Adrenal gland (tissue), 19 donors: Measurements from ENCODE around the gene MBNL3. TPM values are rescaled to one million over a fixed set of nuclear protein-coding genes. Genes with fewer than 3 reads are reported as not detected.

ENCODE experiments used
- DNase-seq, 7 donors: peaks; one replicate each; pipeline ENCODE4 v3.0.0-alpha.2; 2019 to 2020
- H3K27ac ChIP-seq, 5 donors: fragments of 200-600 bp; sonication (generic) in 4 of 5; 1 replicate in 3 of 5; 2 replicates in 2 of 5; pipeline versions ENCODE4 v1.5.1 to v1.8.0; 2016 to 2020; ENCODE audit warnings: mild to moderate bottlenecking in 1 of 5
- H3K27me3 ChIP-seq: fragments of 200-600 bp; 2 replicates; pipeline ENCODE4 v1.8.0; 2021
- H3K36me3 ChIP-seq, 2 donors: fragments of 200-600 bp; replicated peaks in 1 of 2; 1 replicate in 1 of 2; 2 replicates in 1 of 2; pipeline versions ENCODE4 v1.5.1 to v1.8.0; 2018 to 2022
- H3K4me1 ChIP-seq, 2 donors: fragments of 200-600 bp; replicated peaks in 1 of 2; 1 replicate in 1 of 2; 2 replicates in 1 of 2; pipeline versions ENCODE4 v1.5.1 to v1.8.0; 2018 to 2021
- H3K4me3 ChIP-seq, 4 donors: fragments of 200-600 bp; sonication (generic) in 3 of 4; one replicate each; pipeline ENCODE4 v1.5.1; 2016 to 2018
- H3K9me3 ChIP-seq, 3 donors: fragments of 200-600 bp; sonication (generic) in 1 of 3; replicated peaks in 1 of 3; 1 replicate in 2 of 3; 2 replicates in 1 of 3; pipeline versions ENCODE4 v1.5.1 to v1.8.0; 2016 to 2021
- CTCF ChIP-seq, 6 experiments: fragments of 450-650 bp in 4 of 6; fragments of 200-600 bp in 2 of 6; sonication (generic) in 1 of 6; IDR thresholded peaks; 1 replicate in 5 of 6; 2 replicates in 1 of 6; pipeline versions ENCODE4 v1.5.1 to v1.8.0; 2016 to 2021; ENCODE audit warnings: antibody characterized with exemption in 6 of 6, mild to moderate bottlenecking in 2 of 6, moderate library complexity in 1 of 6
- POLR2A ChIP-seq, 2 donors: fragments of 450-650 bp; IDR thresholded peaks; one replicate each; pipeline ENCODE4 v1.6.1; 2017; ENCODE audit warnings: antibody characterized with exemption in 2 of 2, mild to moderate bottlenecking in 2 of 2, moderate library complexity in 1 of 2
- WGBS, 4 donors: extraction: QIAGEN DNeasy Blood & Tissue Kit in 2 of 4; methylation state at CpG; one replicate each; pipeline versions ENCODE4 v1.1.5 to v1.1.7; 2013 to 2017; 5-methylcytosine and 5-hydroxymethylcytosine counted together
- intact Hi-C, 2 donors: fragments of 100-400 bp; cut with DNase I; formaldehyde crosslinking; loops; one replicate each; pipeline versions ENCODE4 v1.14.1 to v1.15.0; 2022 to 2023
- long read RNA-seq, 10 donors: library from polyadenylated mRNA in 3 of 10; unstranded in 2 of 10; stranded (forward) in 1 of 10; transcript quantifications; one replicate each; pipeline ENCODE4 v2.0.0 and lab custom pipeline, GENCODE V29; 2021 to 2026
- polyA plus RNA-seq, 3 donors: library from polyadenylated mRNA; stranded (reverse); fragments of 200-250 nt in 2 of 3; fragments of 350-450 nt in 1 of 3; fragmentation: Illumina TruSeq in 1 of 3; extraction: RNeasy Lipid Tissue Mini Kit (QIAGEN cat#74804) in 1 of 3; gene quantifications; one replicate each; pipeline ENCODE4 v1.2.3, GENCODE V29; 2013 to 2014
- total RNA-seq, 9 donors: library from RNA; depleted of rRNA in 4 of 9; stranded (reverse); fragments of >200 nt in 4 of 9; fragments of 120-200 nt in 1 of 9; fragmentation: NEBNext Ultra II Directional in 1 of 9; extraction: Animal tissue kit (Norgen Biotek cat#: 25700) in 1 of 9; gene quantifications; one replicate each; pipeline versions ENCODE4 v1.1.0 to v1.2.4, GENCODE V29; 2013 to 2023
- donor health status: healthy with polysubstance abuse.
- donor health status: Bipolar disorder and iron deficiency.
- donor health status: DM: yes; HTN: yes; CAD: no.
- donor health status: DM: no; HTN: no; CAD: no.
- donor health status: DM: no; HTN: no; CAD: no.
- donor health status: DM: yes; HTN: yes; CAD: no.

The MBNL3 gene
- 100 to 1,000 TPM in 1 of 9 donors, 10 to 100 TPM in 8; 38.4 to 166 (median 62.0) TPM for total RNA-seq
- polyA plus RNA-seq: 10 to 100 TPM in 1 of 3 donors, 1 to 10 TPM in 2; 2.4 to 18.0 (median 5.7) TPM
- long read RNA-seq, donor 1: 0 reads
- long read RNA-seq, donor 2: 0 reads
- long read RNA-seq, donor 3: 0 reads
- long read RNA-seq, donor 4, partial matches to known transcripts: 3 of 23 reads
- long read RNA-seq, donor 4, other reads (novel, unspliced or antisense): 20 of 23 reads
- long read RNA-seq, donor 5, partial matches to known transcripts: 1 of 10 reads
- long read RNA-seq, donor 5, other reads (novel, unspliced or antisense): 9 of 10 reads
- long read RNA-seq, donor 6, partial matches to known transcripts: 0 of 5 reads
- long read RNA-seq, donor 6, other reads (novel, unspliced or antisense): 5 of 5 reads
- long read RNA-seq, donor 7: 0 reads
- long read RNA-seq, donor 8, partial matches to known transcripts: 0 of 6 reads
- long read RNA-seq, donor 8, other reads (novel, unspliced or antisense): 6 of 6 reads
- long read RNA-seq, donor 9: 0 reads
- long read RNA-seq, donor 10: 0 reads

GRCh38 chrX:132488819-132489577, at the start of gene MBNL3:
TSS of gene MBNL3 (minus strand) at chrX:132489038. CDS start at chrX:132439611, 49,427 bp downstream.
- 0 to 42% (median 16%) methylated on average over 4 to 59 of the region's 59 CpGs for WGBS, 4 donors
- H3K4me3 ChIP-seq: peak within 1 kb of the TSS; percentile 14 to 71 (median 44)
- no peaks in the 10 kb centered on the region for H3K9me3 ChIP-seq
- TF ChIP-seq POLR2A (IDR thresholded peaks at IDR 0.05) (peak in 1 of 2 donors; percentile 18), CTCF (IDR thresholded peaks at IDR 0.05) (no peak)
- DNase-seq: peak; percentile 73 to 81 (median 75)
- H3K27ac ChIP-seq: peak within 1 kb of the TSS; percentile 30 to 89 (median 84)
- intact Hi-C loops: loop anchor here in 1 of 2 donors (10.0 kb wide), 1 partner anchor 106 kb away; no protein-coding TSS in a partner anchor
- H3K27me3 ChIP-seq: peaks cover 3% of the 10 kb centered on the region
- peaks cover 0 to 24% of the 10 kb centered on the region in 2 donors for H3K4me1 ChIP-seq
- no peaks in the 10 kb centered on the region for H3K36me3 ChIP-seq

- Histone ChIP-seq H3K4me1 (no peaks in the 10 kb centered on the region), H3K36me3 (no peaks in the 10 kb centered on the region), H3K27me3 (peaks cover 22% of the 10 kb centered on the region), H3K9me3 (no peaks in the 10 kb centered on the region), H3K27ac (no peak overlapping the region), H3K4me3 (no peak overlapping the region)
- intact Hi-C loops: no loop called here
- no peak for DNase-seq
- WGBS, 4 donors: 57 to 91% (median 77%) methylated on average over 2 of the region's 2 CpGs
- TF ChIP-seq POLR2A (IDR thresholded peaks at IDR 0.05): no peak
These were observed 44.6 kb upstream of the MBNL3 start for GRCh38 chrX:132533409-132533808.

- H3K36me3 ChIP-seq: no peaks in the 10 kb centered on the region
- H3K4me1 ChIP-seq: no peaks in the 10 kb centered on the region
- intact Hi-C loops: no loop called here
- no peak for DNase-seq
- H3K27me3 ChIP-seq: peaks cover 22% of the 10 kb centered on the region
- 20 to 33% (median 27%) methylated on average over 1 of the region's 1 CpG for WGBS, 4 donors
- H3K4me3 ChIP-seq: no peak overlapping the region
- no peak overlapping the region for H3K27ac ChIP-seq
- H3K9me3 ChIP-seq: no peaks in the 10 kb centered on the region
- TF ChIP-seq POLR2A (IDR thresholded peaks at IDR 0.05): no peak
- TF ChIP-seq CTCF (IDR thresholded peaks at IDR 0.05): no peak
These were observed 44.1 kb upstream of the MBNL3 start for GRCh38 chrX:132532913-132533312.

- Histone ChIP-seq H3K36me3 (no peaks in the 10 kb centered on the region), H3K9me3 (no peaks in the 10 kb centered on the region), H3K4me1 (no peaks in the 10 kb centered on the region), H3K27ac (no peak overlapping the region), H3K4me3 (no peak overlapping the region), H3K27me3 (peaks cover 22% of the 10 kb centered on the region)
- no peak for DNase-seq
- WGBS, 4 donors: 69 to 100% (median 85%) methylated on average over 1 of the region's 1 CpG
- TF ChIP-seq CTCF (IDR thresholded peaks at IDR 0.05): no peak
- no peak for TF ChIP-seq POLR2A (IDR thresholded peaks at IDR 0.05)
- intact Hi-C loops: no loop called here
These were observed 43.3 kb upstream of the MBNL3 start for GRCh38 chrX:132532097-132532496.
